ENCODE results near the gene RGPD4. TPM values are rescaled to one million over a fixed set of nuclear protein-coding genes. Genes with fewer than 3 reads are reported as not detected.

The RGPD4 gene
- total RNA-seq, 1 donor from 2014 or later = 0.07 TPM

DNA sequence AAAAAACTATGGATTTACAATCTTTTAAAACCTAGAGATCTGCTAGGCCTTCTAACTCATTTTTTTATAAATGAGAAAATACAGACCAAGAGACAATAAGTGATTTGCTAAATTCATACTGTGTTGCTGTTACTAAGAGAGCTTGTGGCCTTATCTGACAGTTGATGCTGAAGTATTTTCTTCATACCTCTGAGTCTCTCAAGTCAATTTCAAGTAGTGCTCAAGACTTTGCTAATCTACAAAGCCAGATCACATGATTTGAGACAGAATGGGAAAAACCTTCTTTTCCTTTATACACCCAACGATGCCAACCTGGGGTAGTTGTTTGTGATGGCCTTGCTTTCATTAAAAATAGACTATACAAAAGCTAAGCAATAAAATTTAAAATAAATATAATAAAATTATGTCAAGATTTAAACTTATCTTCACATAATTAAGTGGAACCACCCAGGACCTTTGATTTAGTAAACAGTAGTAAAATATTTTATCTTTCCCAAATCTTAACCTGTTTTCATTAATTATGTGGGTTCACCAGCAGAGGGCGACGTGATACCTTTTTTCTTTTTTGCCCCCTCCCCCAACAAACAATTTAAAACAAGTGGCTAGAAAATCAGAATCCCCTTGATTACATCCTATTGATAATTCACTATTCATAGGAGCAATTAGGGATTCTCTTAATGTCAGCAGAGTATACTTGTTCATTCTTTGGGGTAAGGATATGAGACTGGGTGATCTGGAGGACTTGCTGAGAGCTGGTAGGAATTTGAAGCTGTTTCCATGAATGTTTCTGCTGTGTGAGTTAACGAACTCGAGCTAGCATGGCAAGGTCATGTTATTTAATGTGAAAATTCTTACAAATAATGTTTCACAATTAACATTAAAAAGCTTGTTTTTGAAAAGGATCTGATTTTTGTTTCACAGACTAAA is 110.0 kb downstream of the RGPD4 start:
- H3K4me2 ChIP-seq = no peak overlapping the region
- peaks cover 4% of the 10 kb centered on the region for H3K4me1 ChIP-seq
- no peak overlapping the region for H2AFZ ChIP-seq (replicated peaks)
- H3K4me3 Mint-ChIP-seq = no peak overlapping the region
- no peaks in the 10 kb centered on the region for H4K20me1 ChIP-seq (ENCODE audit: low read depth)
- no peaks in the 10 kb centered on the region for H3F3A ChIP-seq (ENCODE audit: low read depth)
- H3K9ac ChIP-seq = no peak overlapping the region
- no peaks in the 10 kb centered on the region for H3K36me3 Mint-ChIP-seq
- H3K79me2 ChIP-seq (ENCODE audit: low read depth) = no peaks in the 10 kb centered on the region
- no peaks in the 10 kb centered on the region for H3K27me3 ChIP-seq
- no peaks in the 10 kb centered on the region for H3K36me3 ChIP-seq
- H3K4me3 ChIP-seq = no peak overlapping the region
- TF ChIP-seq, protein P1, sequence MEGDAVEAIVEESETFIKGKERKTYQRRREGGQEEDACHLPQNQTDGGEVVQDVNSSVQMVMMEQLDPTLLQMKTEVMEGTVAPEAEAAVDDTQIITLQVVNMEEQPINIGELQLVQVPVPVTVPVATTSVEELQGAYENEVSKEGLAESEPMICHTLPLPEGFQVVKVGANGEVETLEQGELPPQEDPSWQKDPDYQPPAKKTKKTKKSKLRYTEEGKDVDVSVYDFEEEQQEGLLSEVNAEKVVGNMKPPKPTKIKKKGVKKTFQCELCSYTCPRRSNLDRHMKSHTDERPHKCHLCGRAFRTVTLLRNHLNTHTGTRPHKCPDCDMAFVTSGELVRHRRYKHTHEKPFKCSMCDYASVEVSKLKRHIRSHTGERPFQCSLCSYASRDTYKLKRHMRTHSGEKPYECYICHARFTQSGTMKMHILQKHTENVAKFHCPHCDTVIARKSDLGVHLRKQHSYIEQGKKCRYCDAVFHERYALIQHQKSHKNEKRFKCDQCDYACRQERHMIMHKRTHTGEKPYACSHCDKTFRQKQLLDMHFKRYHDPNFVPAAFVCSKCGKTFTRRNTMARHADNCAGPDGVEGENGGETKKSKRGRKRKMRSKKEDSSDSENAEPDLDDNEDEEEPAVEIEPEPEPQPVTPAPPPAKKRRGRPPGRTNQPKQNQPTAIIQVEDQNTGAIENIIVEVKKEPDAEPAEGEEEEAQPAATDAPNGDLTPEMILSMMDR (IDR thresholded peaks at IDR 0.05) = peak; percentile 86
- TF ChIP-seq EZH2 (IDR thresholded peaks at IDR 0.05) = no peak
- H3K9me3 ChIP-seq (ENCODE audit: low read depth) = no peaks in the 10 kb centered on the region
- H3K4me1 Mint-ChIP-seq = peaks cover 4% of the 10 kb centered on the region
- peaks cover 2% of the 10 kb centered on the region for H3K27me3 Mint-ChIP-seq (ENCODE audit: insufficient read depth, low read depth)
- no peak overlapping the region for H3K27ac Mint-ChIP-seq
- no peak overlapping the region for H3K27ac ChIP-seq
- H3K9me3 Mint-ChIP-seq = no peaks in the 10 kb centered on the region
- peak; percentile 48 for DNase-seq (ENCODE audit: low spot score)

Small RNA genes lying within 50 kb of the gene (small RNA-seq; reads per million reads assigned to genes)
- gene AC009963.1 = not detected
- not detected for gene AC009963.2

Other genes starting within 250 kb of the RGPD4 start
- 0.03 and 0.04 TPM in 2 replicates for gene SLC5A7, start 159.6 kb downstream of the RGPD4 start, total RNA-seq (ENCODE audit: low replicate concordance)

All from neural progenitor cell (in vitro differentiated cells).